ENCODE results near the gene RBM15.

The RBM15 gene

GRCh38 chr1:110305900-110306420 lies 33.2 kb upstream of the RBM15 start:
- no peak overlapping the region for H3K27ac ChIP-seq (ENCODE audit: insufficient read depth, low read depth, low read length, poor library complexity, severe bottlenecking)
- no peak overlapping the region for H3K4me3 ChIP-seq (ENCODE audit: insufficient read depth, low read depth, low read length)
- H3K4me1 ChIP-seq (ENCODE audit: control insufficient read depth, insufficient read depth, low read length): no peaks in the 10 kb centered on the region
- no peaks in the 10 kb centered on the region for H3K9me3 ChIP-seq (ENCODE audit: control insufficient read depth, low read length)
- 88 to 97% methylated on average over 2 of the region's 2 CpGs for WGBS, 2 experiments
- no peaks in the 10 kb centered on the region for H3K36me3 ChIP-seq (ENCODE audit: control insufficient read depth, insufficient read depth, low read length)
- no peaks in the 10 kb centered on the region for H3K27me3 ChIP-seq (ENCODE audit: control insufficient read depth, insufficient read depth, low read length, poor library complexity, severe bottlenecking)

GRCh38 chr1:110307239-110307974 lies 31.8 kb upstream of the RBM15 start:
- Histone ChIP-seq H3K4me1 (ENCODE audit: control insufficient read depth, insufficient read depth, low read length) (no peaks in the 10 kb centered on the region), H3K36me3 (ENCODE audit: control insufficient read depth, insufficient read depth, low read length) (no peaks in the 10 kb centered on the region), H3K27ac (ENCODE audit: insufficient read depth, low read depth, low read length, poor library complexity, severe bottlenecking) (no peak overlapping the region), H3K27me3 (ENCODE audit: control insufficient read depth, insufficient read depth, low read length, poor library complexity, severe bottlenecking) (no peaks in the 10 kb centered on the region), H3K9me3 (ENCODE audit: control insufficient read depth, low read length) (no peaks in the 10 kb centered on the region), H3K4me3 (ENCODE audit: insufficient read depth, low read depth, low read length) (no peak overlapping the region)
- WGBS, 2 experiments: 85 to 88% methylated on average over 11 of the region's 11 CpGs

- Histone ChIP-seq H3K36me3 (ENCODE audit: control insufficient read depth, insufficient read depth, low read length) (no peaks in the 10 kb centered on the region), H3K4me1 (ENCODE audit: control insufficient read depth, insufficient read depth, low read length) (peaks cover 4% of the 10 kb centered on the region), H3K4me3 (ENCODE audit: insufficient read depth, low read depth, low read length) (no peak overlapping the region), H3K27me3 (ENCODE audit: control insufficient read depth, insufficient read depth, low read length, poor library complexity, severe bottlenecking) (no peaks in the 10 kb centered on the region), H3K27ac (ENCODE audit: insufficient read depth, low read depth, low read length, poor library complexity, severe bottlenecking) (no peak overlapping the region), H3K9me3 (ENCODE audit: control insufficient read depth, low read length) (no peaks in the 10 kb centered on the region)
- whole genome bisulfite sequencing, 2 experiments: 88 to 97% methylated on average over 3 of the region's 3 CpGs
Measured at GRCh38 chr1:110308247-110308646, 30.9 kb upstream of the RBM15 start.

DNA sequence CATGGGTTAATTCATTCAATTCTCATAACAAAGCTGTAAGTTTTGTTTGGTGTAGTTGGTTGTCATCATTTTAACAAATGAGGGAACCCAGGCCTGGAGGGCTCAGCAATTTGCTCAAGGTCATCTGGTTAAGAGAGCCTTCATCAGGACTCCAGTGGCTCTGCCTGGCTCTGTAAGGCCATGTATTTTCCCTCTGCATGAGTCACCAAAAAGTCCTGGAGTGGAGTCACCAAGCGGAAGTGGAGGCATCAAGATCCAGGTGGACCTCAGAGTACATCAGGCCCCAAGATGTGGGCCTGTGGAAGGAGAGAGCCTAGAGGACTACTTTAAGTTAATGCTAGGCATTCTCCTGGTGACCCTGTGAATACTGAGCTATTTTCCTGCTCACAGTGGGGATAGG lies 30.0 kb upstream of the RBM15 start:
- no peak overlapping the region for H3K27ac ChIP-seq (ENCODE audit: insufficient read depth, low read depth, low read length, poor library complexity, severe bottlenecking)

DNA sequence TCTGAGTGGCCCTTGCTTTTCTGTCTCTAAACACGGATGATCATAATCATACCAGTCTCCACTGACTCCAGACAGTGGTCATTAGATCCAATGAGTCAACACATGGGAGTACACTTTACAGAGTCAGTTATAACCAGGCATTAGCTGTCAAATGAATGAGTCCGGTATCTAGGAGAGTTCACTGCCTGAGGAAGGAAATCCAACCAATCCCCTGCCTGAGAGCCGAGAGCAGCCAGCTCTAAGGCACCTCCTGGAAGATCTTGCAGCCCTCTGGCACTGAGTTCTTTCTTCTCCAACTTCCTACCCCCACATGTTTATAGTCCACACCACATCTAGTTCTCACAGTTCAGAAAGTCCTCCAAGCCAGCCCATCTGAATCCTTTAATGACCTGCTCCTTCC lies 29.4 kb upstream of the RBM15 start:
- Histone ChIP-seq H3K27me3 (ENCODE audit: control insufficient read depth, insufficient read depth, low read length, poor library complexity, severe bottlenecking) (no peaks in the 10 kb centered on the region), H3K4me1 (ENCODE audit: control insufficient read depth, insufficient read depth, low read length) (peaks cover 4% of the 10 kb centered on the region), H3K9me3 (ENCODE audit: control insufficient read depth, low read length) (no peaks in the 10 kb centered on the region), H3K36me3 (ENCODE audit: control insufficient read depth, insufficient read depth, low read length) (no peaks in the 10 kb centered on the region), H3K4me3 (ENCODE audit: insufficient read depth, low read depth, low read length) (no peak overlapping the region), H3K27ac (ENCODE audit: insufficient read depth, low read depth, low read length, poor library complexity, severe bottlenecking) (no peak overlapping the region)
- 72 to 81% methylated on average over 3 of the region's 3 CpGs for WGBS, 2 experiments

More for the DNA sequence above, 30.0 kb upstream of the RBM15 start:
- WGBS, 2 experiments: 97% methylated on average over 1 of the region's 1 CpG
- Histone ChIP-seq H3K4me3 (ENCODE audit: insufficient read depth, low read depth, low read length) (no peak overlapping the region), H3K4me1 (ENCODE audit: control insufficient read depth, insufficient read depth, low read length) (peaks cover 4% of the 10 kb centered on the region), H3K27me3 (ENCODE audit: control insufficient read depth, insufficient read depth, low read length, poor library complexity, severe bottlenecking) (no peaks in the 10 kb centered on the region), H3K9me3 (ENCODE audit: control insufficient read depth, low read length) (no peaks in the 10 kb centered on the region), H3K36me3 (ENCODE audit: control insufficient read depth, insufficient read depth, low read length) (no peaks in the 10 kb centered on the region)

DNA sequence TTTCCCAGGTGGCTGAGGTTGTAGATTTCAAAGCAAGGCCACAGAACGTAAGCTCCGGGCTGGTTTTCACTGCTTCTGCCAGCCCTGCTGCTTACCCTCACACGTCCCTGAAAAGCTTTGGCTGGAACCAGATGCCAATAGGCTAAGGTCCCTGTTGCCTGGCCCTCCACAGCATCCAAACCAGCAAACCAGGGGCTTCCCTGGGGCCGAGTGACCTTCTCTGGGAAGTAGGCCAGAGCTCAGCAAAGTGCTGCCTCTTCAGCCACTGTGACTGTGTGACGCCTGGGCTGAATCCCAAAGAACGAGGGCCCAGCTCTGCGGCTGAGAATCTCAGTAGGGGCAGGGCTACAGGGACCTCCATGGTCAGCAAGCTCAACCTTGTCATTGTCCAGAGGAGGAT lies 28.9 kb upstream of the RBM15 start:
- Histone ChIP-seq H3K9me3 (ENCODE audit: control insufficient read depth, low read length) (no peaks in the 10 kb centered on the region), H3K36me3 (ENCODE audit: control insufficient read depth, insufficient read depth, low read length) (no peaks in the 10 kb centered on the region), H3K4me3 (ENCODE audit: insufficient read depth, low read depth, low read length) (no peak overlapping the region), H3K4me1 (ENCODE audit: control insufficient read depth, insufficient read depth, low read length) (peaks cover 4% of the 10 kb centered on the region), H3K27ac (ENCODE audit: insufficient read depth, low read depth, low read length, poor library complexity, severe bottlenecking) (no peak overlapping the region), H3K27me3 (ENCODE audit: control insufficient read depth, insufficient read depth, low read length, poor library complexity, severe bottlenecking) (no peaks in the 10 kb centered on the region)
- WGBS, 2 experiments: 83 to 86% methylated on average over 7 of the region's 7 CpGs

- Histone ChIP-seq H3K27me3 (ENCODE audit: control insufficient read depth, insufficient read depth, low read length, poor library complexity, severe bottlenecking) (no peaks in the 10 kb centered on the region), H3K27ac (ENCODE audit: insufficient read depth, low read depth, low read length, poor library complexity, severe bottlenecking) (no peak overlapping the region), H3K36me3 (ENCODE audit: control insufficient read depth, insufficient read depth, low read length) (no peaks in the 10 kb centered on the region), H3K4me3 (ENCODE audit: insufficient read depth, low read depth, low read length) (no peak overlapping the region), H3K4me1 (ENCODE audit: control insufficient read depth, insufficient read depth, low read length) (peaks cover 4% of the 10 kb centered on the region), H3K9me3 (ENCODE audit: control insufficient read depth, low read length) (no peaks in the 10 kb centered on the region)
- WGBS, 2 experiments: 36 to 38% methylated on average over 14 of the region's 14 CpGs
Measured at GRCh38 chr1:110312188-110313121, 26.7 kb upstream of the RBM15 start.

DNA sequence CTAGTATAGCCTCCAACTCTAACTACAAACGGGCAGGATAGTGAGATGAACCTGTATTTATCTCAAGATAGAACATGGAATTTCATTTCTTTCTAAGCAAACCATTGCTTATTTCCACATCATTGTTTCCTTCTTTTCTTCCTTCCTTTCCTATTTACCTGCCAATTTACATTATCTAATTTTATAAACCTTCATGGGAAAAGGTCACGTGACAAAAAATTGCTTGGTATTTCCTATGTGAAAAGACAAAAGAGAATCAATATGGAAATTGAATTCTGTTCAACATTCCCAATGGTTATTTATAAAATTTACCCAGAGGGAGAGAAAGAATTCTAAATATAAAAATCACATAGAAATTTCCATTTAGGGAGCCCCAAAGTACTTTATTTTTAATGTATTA lies 22.4 kb upstream of the RBM15 start:
- Histone ChIP-seq H3K4me3 (ENCODE audit: insufficient read depth, low read depth, low read length) (no peak overlapping the region), H3K9me3 (ENCODE audit: control insufficient read depth, low read length) (no peaks in the 10 kb centered on the region), H3K27ac (ENCODE audit: insufficient read depth, low read depth, low read length, poor library complexity, severe bottlenecking) (no peak overlapping the region), H3K27me3 (ENCODE audit: control insufficient read depth, insufficient read depth, low read length, poor library complexity, severe bottlenecking) (no peaks in the 10 kb centered on the region), H3K36me3 (ENCODE audit: control insufficient read depth, insufficient read depth, low read length) (no peaks in the 10 kb centered on the region), H3K4me1 (ENCODE audit: control insufficient read depth, insufficient read depth, low read length) (peaks cover 4% of the 10 kb centered on the region)
- 91 to 92% methylated on average over 1 of the region's 2 CpGs for WGBS, 2 experiments

GRCh38 chr1:110318046-110318445 lies 21.1 kb upstream of the RBM15 start:
- H3K4me3 ChIP-seq (ENCODE audit: insufficient read depth, low read depth, low read length): no peak overlapping the region
- peaks cover under 1% of the 10 kb centered on the region for H3K4me1 ChIP-seq (ENCODE audit: control insufficient read depth, insufficient read depth, low read length)
- 89 to 92% methylated on average over 4 of the region's 4 CpGs for WGBS, 2 experiments
- no peak overlapping the region for H3K27ac ChIP-seq (ENCODE audit: insufficient read depth, low read depth, low read length, poor library complexity, severe bottlenecking)
- H3K36me3 ChIP-seq (ENCODE audit: control insufficient read depth, insufficient read depth, low read length): no peaks in the 10 kb centered on the region
- H3K27me3 ChIP-seq (ENCODE audit: control insufficient read depth, insufficient read depth, low read length, poor library complexity, severe bottlenecking): no peaks in the 10 kb centered on the region
- H3K9me3 ChIP-seq (ENCODE audit: control insufficient read depth, low read length): no peaks in the 10 kb centered on the region

All from ectodermal cell (in vitro differentiated cells).